Hematopoietic multipotent progenitor cell (in vitro differentiated cells): ENCODE data around the gene USP10. TPM values are rescaled to one million over a fixed set of nuclear protein-coding genes. Genes with fewer than 3 reads are reported as not detected.

ENCODE experiments used
- DNase-seq, 3 donors: peaks; one replicate each; pipeline ENCODE4 v3.0.0-alpha.2; 2011 to 2015; ENCODE audit warnings: low read depth in 2 of 3, low spot score in 2 of 3
- total RNA-seq: library from RNA; depleted of rRNA; stranded (reverse); fragments of >200 nt; gene quantifications from one replicate; pipeline ENCODE4 v1.2.3, GENCODE V29; 2012

USP10 gene
- total RNA-seq, 1 donor: 112 TPM

- no peak for DNase-seq
Measured at GRCh38 chr16:84768061-84768807, 68.4 kb downstream of the USP10 start.

GRCh38 chr16:84768808-84769197 lies 69.0 kb downstream of the USP10 start:
- no peak for DNase-seq

GRCh38 chr16:84769416-84769815 lies 69.6 kb downstream of the USP10 start:
- no peak for DNase-seq

GRCh38 chr16:84773312-84773711 lies 73.5 kb downstream of the USP10 start:
- no peak for DNase-seq

GRCh38 chr16:84774810-84775209 lies 75.0 kb downstream of the USP10 start:
- DNase-seq: no peak

GRCh38 chr16:84775262-84775810 lies 75.5 kb downstream of the USP10 start:
- no peak for DNase-seq

- DNase-seq: no peak
Measured at GRCh38 chr16:84777435-84777834, 77.6 kb downstream of the USP10 start.

GRCh38 chr16:84778720-84779119 lies 78.9 kb downstream of the USP10 start:
- DNase-seq: no peak

GRCh38 chr16:84780063-84780462 lies 80.3 kb downstream of the USP10 start:
- DNase-seq: no peak

GRCh38 chr16:84780544-84781376 lies 81.0 kb downstream of the USP10 start:
- no peak for DNase-seq

- no peak for DNase-seq
Measured at GRCh38 chr16:84782846-84783245, 83.0 kb downstream of the USP10 start.

GRCh38 chr16:84785843-84786581 lies 86.2 kb downstream of the USP10 start:
- DNase-seq: peak in 2 of 3 donors; percentile 14 to 49

- no peak for DNase-seq
Measured at GRCh38 chr16:84786605-84787262, 86.9 kb downstream of the USP10 start.

GRCh38 chr16:84787263-84787622 lies 87.4 kb downstream of the USP10 start:
- no peak for DNase-seq

- DNase-seq: no peak
Measured at GRCh38 chr16:84788920-84789391, 89.2 kb downstream of the USP10 start.

GRCh38 chr16:84789431-84789830 lies 89.6 kb downstream of the USP10 start:
- DNase-seq: no peak

GRCh38 chr16:84790301-84790700 lies 90.5 kb downstream of the USP10 start:
- no peak for DNase-seq

- no peak for DNase-seq
Measured at GRCh38 chr16:84791088-84791487, 91.3 kb downstream of the USP10 start.

GRCh38 chr16:84791501-84791900 lies 91.7 kb downstream of the USP10 start:
- DNase-seq: no peak

- no peak for DNase-seq
Measured at GRCh38 chr16:84794186-84794585, 94.4 kb downstream of the USP10 start.
